GM18511 (cell line): ENCODE measurements around the gene MCF2L.

Experiments
- ATAC-seq: cut with Tn5 transposase; IDR thresholded peaks from one replicate; pipeline ENCODE4 v1.9.1; 2021; ENCODE audit warnings: mild to moderate bottlenecking, moderate library complexity; ENCODE audit not compliant: unreplicated experiment

MCF2L gene

DNA sequence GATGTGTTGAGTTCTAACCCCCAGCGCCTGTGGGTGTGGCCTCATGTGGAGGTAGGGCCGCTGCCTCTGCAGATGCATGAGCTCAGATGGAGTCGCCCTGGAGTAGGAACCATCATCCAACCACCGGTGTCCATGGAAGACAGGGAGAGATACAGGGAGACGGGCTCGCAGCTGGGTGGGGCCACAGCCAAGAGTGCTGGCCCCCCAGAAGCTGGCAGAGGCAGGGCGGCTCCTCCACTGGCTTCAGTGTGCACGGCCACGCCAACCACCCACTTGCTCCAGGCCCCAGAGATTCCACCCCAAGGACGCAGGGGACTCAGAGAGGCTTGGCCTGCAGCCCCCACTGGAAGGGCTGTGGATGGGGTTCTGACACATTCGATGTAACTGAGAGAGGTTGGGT lies 5.4 kb upstream of the MCF2L start:
- ATAC-seq = no peak

DNA sequence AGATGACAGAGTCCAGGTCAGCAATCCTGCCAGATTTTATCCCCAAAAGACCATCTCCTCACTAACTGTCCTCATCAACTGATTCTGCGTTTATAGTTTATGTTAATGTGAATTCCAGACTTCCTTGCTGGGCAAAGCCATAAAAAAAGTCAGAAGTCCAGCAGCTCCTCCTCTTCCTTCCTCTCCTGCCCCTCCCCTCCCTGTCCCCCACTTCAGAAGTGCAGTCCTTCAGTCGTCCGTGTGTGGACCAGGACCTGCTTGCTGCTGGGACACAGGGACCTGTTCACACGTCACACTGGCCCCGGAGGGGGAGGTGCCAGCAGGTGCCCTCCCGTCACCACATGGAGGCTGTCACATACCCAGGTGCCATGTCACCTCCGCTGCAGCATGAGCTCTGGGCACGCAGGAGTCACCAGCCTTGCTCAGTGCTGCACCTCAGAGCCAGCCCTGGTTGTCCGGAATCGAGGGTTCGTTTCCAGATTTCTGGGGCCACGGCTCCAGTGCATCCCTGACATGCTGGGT lies 4.0 kb upstream of the MCF2L start:
- ATAC-seq = no peak

DNA sequence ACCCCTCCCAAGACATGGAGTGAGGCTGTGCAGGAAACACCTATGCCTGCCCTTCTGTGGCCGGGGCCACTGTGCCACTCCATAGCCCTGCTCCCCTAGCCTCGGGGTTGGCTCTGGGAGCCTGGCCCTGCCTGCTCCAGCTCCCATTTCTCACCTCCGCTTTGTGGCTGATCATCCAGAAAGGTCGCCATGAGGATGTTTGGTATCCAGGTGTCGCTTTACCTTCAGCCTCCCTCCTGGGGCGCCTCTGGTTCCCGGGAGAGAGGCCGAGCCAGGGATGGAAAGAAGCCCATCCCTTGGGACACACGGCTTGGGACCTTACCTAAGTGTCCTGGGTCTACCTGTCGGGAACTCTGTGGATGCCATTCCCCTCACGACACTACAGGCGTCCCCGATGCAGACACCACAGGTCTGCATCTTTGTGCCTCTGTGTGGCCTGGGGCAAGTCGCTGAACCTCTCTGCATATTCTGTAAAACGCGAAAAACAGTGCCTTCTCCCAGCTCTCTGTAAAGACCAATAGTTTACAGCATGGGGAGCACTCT lies 3.4 kb upstream of the MCF2L start:
- ATAC-seq = no peak

DNA sequence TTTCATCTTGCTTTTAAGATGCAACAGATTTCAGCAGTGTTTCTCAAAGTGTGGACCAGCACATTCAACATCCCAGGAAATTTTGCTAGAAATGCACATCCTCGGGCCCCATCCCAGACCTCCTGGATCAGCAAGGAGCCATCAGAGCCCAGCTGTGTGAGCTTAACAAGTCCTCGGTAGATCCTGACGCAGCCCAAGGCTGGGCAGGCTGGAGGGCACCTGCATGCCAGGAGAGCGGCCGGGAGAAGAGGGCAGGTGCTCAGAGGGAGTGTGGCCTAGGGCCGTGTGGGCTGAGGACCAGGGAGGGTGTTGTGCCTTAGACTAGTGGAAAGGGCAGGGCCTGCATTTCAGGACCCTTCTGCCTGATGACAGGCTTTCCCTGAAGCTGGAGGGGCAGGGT lies 2.2 kb upstream of the MCF2L start:
- ATAC-seq = no peak

DNA sequence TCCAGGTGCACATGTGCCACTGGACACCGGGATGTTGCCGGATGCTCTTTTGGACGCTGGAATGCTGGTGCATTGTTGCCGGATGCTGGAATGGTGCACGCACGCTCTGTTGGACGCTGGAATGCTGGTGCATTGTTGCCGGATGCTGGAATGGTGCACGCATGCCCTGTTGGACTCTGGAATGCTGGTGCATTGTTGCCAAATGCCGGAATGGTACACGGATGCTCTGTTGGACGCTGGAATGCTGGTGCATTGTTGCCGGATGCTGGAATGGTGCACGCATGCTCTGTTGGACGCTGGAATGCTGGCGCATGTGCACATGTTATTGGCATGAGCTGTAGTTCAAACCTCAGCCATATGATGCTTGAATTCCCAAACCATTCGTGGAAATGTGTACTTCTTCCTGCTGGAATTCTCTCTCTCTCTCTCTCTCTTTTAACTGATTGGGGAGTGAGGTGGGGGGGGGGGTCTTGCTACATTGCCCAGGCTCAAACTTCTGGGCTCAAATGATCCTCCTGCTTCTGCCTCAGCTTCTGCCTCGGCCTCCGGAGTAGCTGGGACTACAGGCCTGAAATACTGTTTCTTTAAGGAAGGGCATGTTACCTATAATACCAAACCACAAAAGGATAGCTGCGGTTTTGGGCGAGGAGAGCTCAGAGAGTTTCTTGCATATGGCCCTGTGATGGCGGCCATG lies 1.2 kb upstream of the MCF2L start:
- no peak for ATAC-seq

DNA sequence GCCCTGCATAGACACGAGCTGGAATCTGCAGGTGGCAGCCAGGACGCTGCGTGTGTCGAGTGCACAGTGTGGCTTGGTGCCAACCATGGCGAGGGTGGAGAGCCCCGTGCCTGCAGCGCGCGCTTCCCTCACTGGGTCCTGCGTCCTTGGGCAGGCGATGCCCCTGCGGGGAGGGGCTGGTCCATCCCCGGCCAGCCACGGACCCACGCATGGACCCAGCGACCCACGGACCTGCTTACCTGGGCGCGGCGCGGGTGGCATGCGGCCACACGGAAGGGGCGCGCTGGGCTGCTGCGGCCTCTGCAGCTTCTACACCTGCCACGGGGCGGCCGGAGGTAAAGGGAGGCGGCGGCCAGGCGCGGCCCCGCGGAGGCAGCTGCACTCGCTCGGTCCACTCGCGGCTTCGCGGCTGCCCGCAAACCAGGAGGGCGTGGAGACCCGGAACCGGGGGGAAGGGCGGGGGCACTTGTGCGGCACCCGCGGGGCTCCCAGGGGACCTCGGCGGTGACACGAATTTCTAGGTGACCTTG lies 569 bp upstream of the MCF2L start:
- peak; percentile 39 for ATAC-seq

DNA sequence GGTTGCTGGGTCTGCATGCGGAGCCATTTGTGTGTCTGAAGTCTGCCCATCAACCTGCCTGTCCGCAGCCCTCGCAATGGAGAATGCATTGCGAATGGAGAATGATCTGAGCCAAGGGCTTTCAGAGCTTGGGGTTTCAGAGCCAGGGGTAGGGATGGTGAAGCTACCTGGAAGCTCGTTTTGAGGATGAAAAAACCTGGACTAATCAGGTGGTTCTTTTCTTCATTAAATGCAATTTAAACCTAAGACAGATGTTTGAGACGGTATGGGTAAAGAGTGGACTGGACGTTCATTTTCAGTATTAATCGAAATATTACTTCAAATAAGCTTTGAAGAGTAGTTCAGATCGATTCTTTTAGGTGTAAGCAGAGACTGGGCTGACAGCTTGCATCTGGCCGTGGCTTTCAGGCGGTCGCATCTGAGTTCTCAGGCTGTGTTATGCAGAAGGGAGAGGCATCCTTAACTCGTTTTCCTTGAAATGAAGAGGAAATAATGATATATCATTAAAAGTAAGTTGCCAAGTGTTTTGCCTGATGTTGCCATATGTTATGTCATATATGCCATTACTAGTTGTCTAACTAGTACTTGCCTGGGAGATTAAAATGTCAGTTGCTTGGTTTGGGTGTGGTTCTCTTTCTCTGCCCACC lies 801 bp downstream of the MCF2L start:
- no peak for ATAC-seq

DNA sequence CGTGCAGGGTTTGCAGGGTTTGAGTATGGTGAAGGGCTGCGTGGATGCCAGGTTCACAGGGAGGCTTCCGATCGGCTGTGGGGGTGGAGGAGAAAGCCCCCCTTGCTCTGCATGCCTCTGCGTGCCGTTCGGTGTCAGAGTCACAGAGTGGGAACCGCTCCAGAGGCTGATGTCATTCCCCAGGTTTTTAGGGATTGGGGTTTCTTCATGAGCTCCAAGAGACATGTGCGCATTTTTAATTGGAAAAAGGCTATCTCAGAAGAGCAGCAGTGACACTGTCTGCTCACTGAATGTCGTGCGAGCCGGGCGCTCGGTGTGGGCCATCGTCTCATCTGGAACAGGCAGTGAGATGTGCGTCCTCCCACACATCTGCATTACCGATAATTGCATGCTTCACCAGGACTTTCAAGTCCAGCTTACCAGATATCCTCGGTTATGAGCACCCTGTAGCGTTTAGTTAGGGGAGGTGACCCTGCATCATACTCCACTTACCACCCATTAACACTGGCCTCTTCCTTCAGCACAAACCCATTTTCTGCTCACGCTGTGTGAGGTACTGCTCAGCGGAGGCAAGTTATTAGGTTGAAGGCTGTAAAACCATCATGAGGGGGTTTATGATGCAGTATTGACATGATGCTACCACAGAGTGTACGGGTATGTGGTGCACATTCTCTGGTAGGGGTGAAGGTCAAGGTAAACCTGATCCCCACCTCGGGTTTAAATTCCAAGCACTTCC lies 1.7 kb downstream of the MCF2L start:
- no peak for ATAC-seq

DNA sequence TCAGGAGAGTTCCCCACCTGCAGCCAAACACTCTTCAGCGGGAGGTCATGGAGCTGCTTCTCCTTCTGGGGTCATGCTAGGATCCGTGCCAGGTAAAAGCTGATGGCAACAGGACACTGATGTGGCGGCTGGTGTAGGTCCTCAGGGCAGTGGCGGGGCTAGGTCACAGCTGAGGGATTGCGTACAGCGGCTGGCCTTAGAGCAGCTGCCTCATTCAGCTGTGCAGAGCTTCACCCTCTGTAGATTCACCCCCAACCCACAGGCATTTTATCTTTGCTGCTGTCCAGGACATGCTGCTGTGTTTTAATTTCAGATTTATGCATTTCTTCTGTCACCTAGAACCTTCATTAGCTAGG lies 2.3 kb downstream of the MCF2L start:
- ATAC-seq = no peak

DNA sequence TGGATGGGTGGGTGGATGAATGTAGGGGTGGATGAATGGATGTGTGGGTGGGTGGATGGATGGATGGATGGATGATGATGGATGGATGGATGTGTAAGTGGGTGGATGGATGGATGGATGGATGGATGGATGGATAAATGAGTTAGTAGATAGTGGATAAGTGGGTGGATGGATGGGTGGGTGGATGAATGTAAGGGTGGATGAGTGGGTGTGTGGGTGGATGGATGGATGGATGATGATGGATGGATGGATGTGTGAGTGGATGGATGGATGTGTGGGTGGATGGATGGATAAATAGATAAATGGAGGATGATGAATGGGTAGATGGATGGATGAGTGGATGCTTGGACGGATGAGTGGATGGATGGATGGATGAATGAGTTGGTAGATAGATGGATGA lies 3.2 kb downstream of the MCF2L start:
- ATAC-seq = no peak

DNA sequence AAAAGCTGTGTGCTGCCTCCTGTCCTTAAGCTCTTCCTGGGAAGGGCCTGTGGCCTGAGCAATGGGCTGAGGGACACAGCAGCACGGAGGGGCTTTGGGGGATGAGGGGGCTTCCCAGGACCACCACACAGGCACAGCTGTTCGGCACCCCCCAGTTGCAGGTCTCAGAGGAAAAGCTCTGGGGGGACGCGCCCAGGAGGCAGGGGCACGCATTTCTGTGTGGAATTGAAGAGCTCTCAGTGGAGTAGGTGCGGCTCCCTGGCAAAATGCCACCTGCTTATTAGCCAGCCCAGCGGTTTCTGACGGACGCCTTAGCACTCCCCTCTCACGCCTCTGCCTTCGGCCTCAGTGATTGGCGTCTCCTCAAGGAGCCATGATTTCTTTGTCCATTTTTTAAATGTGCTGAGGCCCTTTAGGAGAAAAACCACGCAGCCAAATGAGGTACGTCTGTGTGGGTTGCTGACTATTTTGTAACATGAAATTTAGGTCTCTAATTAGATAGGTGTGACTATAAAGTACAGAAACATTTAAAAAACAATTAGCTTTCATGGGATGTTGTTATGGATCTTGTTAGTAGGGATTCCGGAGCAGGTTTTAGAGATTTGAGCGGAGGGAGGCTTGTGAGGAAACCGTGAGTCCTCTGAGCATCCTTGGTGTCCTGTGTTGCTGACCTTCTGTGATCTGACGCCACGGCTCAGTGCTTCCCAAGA lies 4.0 kb downstream of the MCF2L start:
- no peak for ATAC-seq

DNA sequence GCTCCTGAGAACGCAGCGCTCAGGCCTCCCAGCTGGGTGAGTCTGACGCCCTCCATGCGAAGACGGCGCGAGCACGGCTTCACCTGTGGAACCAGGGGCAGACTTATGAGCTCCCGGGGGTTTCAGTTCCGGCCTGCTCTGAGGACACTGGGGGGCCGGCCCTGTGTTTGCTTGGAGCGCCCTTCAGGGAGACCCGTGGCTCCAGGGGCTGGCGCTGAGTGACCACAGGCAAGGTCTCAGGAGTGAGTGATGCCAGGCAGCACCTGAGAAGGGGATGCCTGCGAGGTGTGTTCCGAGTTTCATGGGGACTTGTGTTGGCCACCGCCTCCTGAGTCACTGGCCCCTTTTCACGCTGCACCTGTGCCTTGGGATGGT lies 4.5 kb downstream of the MCF2L start:
- no peak for ATAC-seq

DNA sequence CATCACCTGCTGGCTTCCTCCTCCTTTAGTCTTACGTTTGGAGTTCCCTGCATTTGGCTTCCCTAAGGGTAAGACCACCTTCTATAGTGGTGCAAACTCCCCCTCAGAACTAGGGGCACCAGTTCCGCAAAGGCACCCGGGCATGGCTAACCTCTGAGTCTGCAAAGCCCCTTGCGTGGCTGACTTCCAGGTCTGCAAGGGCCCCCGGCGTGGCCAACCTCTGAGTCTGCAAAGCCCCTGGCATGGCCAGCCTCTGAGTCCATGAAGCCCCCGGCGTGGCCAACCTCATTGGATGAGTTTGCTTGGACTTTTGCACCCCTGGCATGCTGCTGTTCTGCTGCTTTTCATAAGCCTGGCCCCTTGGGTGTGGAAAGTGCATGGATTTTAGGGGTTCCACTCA lies 5.1 kb downstream of the MCF2L start:
- ATAC-seq = no peak

DNA sequence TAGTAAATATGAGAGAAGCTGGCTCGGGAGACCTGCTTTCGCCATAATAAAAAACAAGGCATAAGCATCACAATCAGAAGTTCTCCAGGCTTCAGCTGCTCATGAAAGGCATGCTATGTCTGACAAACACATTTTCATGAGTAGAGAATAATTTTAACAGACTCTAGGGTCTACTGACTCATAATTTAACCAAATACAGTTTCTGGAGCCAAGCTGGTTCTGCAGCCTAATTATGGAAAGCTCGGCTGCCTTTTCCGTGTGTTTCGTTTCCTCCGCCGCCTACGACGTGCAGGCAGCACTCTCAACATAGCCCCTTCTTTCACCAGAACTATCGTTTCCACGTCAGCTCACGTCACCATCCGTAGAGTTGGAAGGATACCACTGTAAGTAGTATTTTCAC lies 5.7 kb downstream of the MCF2L start:
- no peak for ATAC-seq

DNA sequence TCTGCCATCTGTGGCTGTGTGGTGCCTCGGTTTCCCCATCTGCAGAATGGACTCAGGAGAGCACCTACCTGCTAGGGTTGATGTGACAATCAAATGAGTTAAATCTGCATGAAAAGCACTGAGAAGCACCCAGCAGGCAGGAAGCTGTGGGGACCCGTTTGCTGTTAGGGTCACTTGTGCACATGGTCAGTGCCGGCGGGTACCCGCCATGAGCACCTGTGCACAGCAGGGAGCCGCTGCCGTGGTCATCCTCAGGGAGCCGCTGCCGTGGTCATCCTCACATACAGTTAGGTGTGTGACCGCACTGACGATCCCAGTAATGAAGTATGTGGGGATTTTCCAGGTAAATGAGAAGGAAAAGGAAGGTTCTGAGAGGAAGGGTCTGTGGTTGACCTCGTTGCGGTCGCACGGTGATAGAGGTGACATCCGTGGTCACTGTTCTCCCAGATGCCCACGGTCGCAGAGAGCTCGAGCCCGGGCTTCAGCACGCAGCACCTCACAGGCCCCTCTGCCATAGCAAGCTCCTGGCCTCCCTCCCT lies 6.5 kb downstream of the MCF2L start:
- ATAC-seq = no peak

DNA sequence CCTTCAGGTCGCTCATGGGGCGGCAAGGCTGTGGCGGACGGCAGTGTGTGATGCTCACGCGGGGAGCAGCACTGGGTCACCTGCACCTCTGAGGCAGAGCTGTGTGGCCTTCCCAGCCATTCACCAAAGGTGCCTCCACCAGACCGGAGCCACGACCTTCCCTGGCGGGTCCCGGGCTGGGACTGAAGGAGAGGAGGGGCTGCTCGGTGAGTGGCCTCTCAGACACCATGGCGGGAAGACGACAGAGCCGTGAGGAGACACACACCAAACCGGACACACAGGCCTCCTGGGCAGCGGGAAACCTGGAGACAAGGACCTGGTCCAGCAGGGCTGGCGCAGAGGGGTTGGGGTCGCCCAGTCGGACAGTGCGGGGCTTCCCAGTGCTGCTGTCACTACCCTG lies 7.5 kb downstream of the MCF2L start:
- no peak for ATAC-seq

DNA sequence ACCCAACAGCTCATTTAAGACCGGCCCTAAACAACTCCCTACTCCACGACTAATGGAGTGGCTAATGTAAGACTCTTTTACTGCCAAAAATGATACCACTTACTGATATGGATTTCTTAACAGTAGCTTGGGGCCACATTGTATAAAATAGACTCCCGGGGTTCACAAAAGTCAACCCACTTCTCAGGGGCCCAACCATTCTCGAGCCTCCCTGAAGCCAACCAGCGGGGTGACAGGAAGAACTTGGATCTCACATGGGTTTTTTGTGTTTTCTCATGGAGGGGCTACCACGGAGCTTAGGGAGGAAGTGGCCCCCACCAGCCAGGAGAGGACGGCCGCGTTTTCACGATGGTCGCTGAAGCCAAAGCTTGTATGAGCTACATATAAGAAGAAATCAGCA lies 8.1 kb downstream of the MCF2L start:
- no peak for ATAC-seq

DNA sequence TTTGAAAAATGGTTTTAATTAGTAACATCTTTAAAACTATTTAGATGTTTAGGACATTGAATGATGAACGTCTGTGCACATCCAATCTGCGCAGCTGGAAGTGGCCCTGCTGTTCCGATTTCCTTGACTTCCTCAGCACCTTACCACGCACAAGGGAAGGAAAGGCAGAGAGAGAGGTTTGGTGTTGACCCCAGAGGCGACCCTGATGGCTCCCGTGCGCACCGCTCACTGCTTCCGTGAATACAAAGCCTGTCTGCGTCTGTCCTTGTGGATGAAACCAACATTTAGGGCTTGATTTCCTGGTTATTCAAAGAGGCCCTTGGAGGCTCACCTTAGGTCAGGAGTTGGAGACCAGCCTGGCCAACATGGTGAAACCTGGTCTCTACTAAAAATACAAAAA lies 8.5 kb downstream of the MCF2L start:
- no peak for ATAC-seq

DNA sequence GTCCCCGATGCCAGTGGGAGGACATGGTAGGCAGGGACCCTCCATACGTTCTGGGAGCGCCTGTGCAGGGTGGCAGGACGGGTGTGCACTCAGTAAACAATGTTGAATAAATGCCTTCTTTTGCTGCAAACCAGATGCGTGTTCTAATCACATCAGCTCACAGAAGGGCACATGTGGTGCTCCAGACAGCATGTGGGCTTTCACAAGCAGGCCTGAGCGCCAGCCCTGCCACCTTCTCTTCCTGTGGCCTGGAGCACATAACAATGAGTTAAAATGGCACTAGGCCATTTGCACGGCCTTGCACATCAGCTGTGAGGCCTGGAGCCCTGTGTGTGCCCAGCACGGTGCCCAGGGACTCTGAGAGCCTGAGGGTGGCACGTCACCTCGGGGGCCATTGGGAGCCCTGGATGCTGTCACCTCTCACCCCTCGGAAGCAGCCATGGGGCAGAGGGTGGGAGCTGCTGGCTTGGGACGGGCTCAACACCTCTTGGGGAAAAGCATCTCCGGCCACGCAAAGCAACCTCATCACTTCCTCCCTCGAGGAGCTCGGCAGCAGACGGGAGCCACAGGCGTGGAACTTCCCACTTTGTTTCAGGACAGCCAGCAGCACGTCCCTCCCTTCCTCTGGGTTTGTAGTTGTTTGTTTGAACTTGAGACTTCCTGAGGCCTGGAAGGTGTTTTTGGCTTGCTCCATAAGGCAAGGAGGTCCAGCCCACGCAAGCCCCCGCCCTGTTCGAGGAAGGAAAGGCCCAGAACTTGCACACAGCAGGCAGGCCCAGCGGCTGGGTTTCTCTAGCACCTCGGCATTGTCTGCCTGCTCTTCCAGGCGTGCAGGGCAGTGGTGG lies 9.8 kb downstream of the MCF2L start:
- ATAC-seq = no peak

DNA sequence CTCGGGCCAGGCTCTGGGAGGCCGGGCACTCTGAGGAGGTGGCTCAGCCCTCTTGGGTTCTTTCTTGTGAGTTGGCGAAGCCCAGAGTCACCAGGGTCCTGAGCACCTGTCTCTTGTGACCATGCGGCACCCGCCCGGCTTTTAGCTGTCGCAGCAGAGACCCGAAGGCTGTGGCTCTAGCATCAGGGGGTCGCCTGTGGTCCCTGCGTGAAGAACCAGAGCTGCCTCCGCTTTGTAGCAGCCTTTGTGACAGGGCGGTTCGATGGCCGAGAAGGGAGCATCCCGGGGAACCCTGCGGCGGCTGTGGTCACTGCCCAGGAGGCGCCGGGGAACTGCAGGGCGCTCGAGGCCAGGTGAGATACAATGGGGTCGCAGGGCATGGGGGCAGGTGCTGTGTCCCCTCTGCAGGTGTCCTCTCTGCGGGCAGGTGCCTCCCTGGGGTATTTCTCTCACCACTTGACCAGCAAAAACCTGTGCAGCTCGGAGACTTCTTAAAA lies 10.4 kb downstream of the MCF2L start:
- ATAC-seq = no peak
